ENCODE data around the gene SAYSD1. TPM values are rescaled to one million over a fixed set of nuclear protein-coding genes. Genes with fewer than 3 reads are reported as not detected.

The SAYSD1 gene
- total and polyA plus RNA-seq, 2 experiments from 2014 or later: 8.2 to 10.0 TPM

DNA sequence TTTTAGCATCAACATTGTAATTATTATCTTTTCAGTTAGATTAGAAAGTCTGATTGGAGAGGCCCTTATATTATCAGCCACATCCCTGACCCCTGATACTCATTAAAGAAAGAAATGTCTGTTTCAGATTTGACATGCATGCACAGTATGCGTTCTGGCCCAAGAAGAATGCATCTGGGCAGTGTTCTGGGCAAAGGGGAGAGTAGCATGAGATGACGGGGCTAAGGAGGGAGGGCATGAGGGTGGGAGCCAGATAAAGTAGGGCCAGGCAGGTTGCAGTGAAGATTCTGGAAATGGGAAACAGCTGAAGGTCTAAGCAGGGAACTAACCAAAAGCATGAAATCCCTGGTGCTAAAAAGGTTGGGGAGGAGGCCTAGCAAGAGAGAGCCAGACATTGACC, 7.3 kb downstream of the SAYSD1 start (continued):
- TF ChIP-seq ZNF462 (CRISPR knock-in tag; IDR thresholded peaks at IDR 0.05): no peak
- TF ChIP-seq CREB1 (CRISPR knock-in tag; IDR thresholded peaks at IDR 0.05; ENCODE audit: low read depth): no peak
- no peak for TF ChIP-seq ZNF114 (CRISPR knock-in tag; IDR thresholded peaks at IDR 0.05)
- no peak for TF ChIP-seq NANOG (IDR thresholded peaks at IDR 0.05; ENCODE audit: borderline replicate concordance)
- TF ChIP-seq EZH2 (IDR thresholded peaks at IDR 0.05; ENCODE audit: low read depth, unreplicated experiment): no peak
- no peak for TF ChIP-seq STAT1 (IDR thresholded peaks at IDR 0.05; ENCODE audit: unreplicated experiment)
- TF ChIP-seq, protein P1, sequence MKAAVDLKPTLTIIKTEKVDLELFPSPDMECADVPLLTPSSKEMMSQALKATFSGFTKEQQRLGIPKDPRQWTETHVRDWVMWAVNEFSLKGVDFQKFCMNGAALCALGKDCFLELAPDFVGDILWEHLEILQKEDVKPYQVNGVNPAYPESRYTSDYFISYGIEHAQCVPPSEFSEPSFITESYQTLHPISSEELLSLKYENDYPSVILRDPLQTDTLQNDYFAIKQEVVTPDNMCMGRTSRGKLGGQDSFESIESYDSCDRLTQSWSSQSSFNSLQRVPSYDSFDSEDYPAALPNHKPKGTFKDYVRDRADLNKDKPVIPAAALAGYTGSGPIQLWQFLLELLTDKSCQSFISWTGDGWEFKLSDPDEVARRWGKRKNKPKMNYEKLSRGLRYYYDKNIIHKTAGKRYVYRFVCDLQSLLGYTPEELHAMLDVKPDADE (IDR thresholded peaks at IDR 0.05): no peak

GRCh38 chr6:39107034-39107433, 8.0 kb downstream of the SAYSD1 start:
- H3K36me3 Mint-ChIP-seq (ENCODE audit: low read depth): peaks cover 3% of the 10 kb centered on the region; the same call in 2 of the 3 replicates
- no peaks in the 10 kb centered on the region for H3K9me2 ChIP-seq (ENCODE audit: insufficient read depth)
- H3K4me3 ChIP-seq: no peak overlapping the region
- no peaks in the 10 kb centered on the region for H3K79me2 ChIP-seq (replicated peaks; ENCODE audit: insufficient read depth)
- H3K4me2 ChIP-seq: no peak overlapping the region
- no peak for ATAC-seq
- H3F3A ChIP-seq (replicated peaks; ENCODE audit: low read depth): no peaks in the 10 kb centered on the region
- H4K20me1 ChIP-seq (replicated peaks; ENCODE audit: insufficient read depth): no peaks in the 10 kb centered on the region
- H3K4me1 Mint-ChIP-seq: peaks cover 2% of the 10 kb centered on the region; the same call in 2 of the 3 replicates
- H3K27me3 Mint-ChIP-seq (ENCODE audit: insufficient read depth, low read depth, poor library complexity): peaks cover 1% of the 10 kb centered on the region
- peaks cover 1% of the 10 kb centered on the region; the same call in 1 of the 2 replicates for H3K4me1 ChIP-seq (ENCODE audit: insufficient read depth)
- H3K36me3 ChIP-seq (ENCODE audit: insufficient read depth): no peaks in the 10 kb centered on the region; the same call in 1 of the 2 replicates
- DNase-seq (ENCODE audit: low spot score): no peak
- no peak overlapping the region for H3K4me3 Mint-ChIP-seq
- H3K27me3 ChIP-seq (ENCODE audit: insufficient read depth): no peaks in the 10 kb centered on the region
- H3K27ac ChIP-seq (ENCODE audit: low read depth): no peak overlapping the region
- no peak overlapping the region for H2AFZ ChIP-seq
- no peak overlapping the region for H3K27ac Mint-ChIP-seq
- no peaks in the 10 kb centered on the region for H3K9me3 Mint-ChIP-seq
- TF ChIP-seq CTCF (conservative IDR thresholded peaks at IDR 0.05; ENCODE audit: low read depth in 2 of 2): no peak
- no peak for TF ChIP-seq CREB1 (CRISPR knock-in tag; IDR thresholded peaks at IDR 0.05; ENCODE audit: low read depth)
- TF ChIP-seq EZH2phosphoT487 (IDR thresholded peaks at IDR 0.05; ENCODE audit: unreplicated experiment): no peak
